ENCODE data around the gene TMEM107. TPM values are rescaled to one million over a fixed set of nuclear protein-coding genes. Genes with fewer than 3 reads are reported as not detected.

Gene TMEM107
- total RNA-seq, 1 donor, result 23.7 TPM

GRCh38 chr17:8160224-8160577, 16.0 kb downstream of the TMEM107 start:
- no peak overlapping the region for H3K4me3 ChIP-seq (ENCODE audit: low read depth, low read length)
- no peak for TF ChIP-seq CTCF (IDR thresholded peaks at IDR 0.05; ENCODE audit: insufficient read depth, low read depth, low read length)
- no peak for DNase-seq (ENCODE audit: low read depth)

- DNase-seq (ENCODE audit: low read depth), result no peak
- TF ChIP-seq CTCF (IDR thresholded peaks at IDR 0.05; ENCODE audit: insufficient read depth, low read depth, low read length), result no peak
- H3K4me3 ChIP-seq (ENCODE audit: low read depth, low read length), result no peak overlapping the region
Observed at GRCh38 chr17:8159459-8160223, 16.5 kb downstream of the TMEM107 start.

- TF ChIP-seq CTCF (IDR thresholded peaks at IDR 0.05; ENCODE audit: insufficient read depth, low read depth, low read length), result no peak
- no peak for DNase-seq (ENCODE audit: low read depth)
- H3K4me3 ChIP-seq (ENCODE audit: low read depth, low read length), result no peak overlapping the region
Observed at GRCh38 chr17:8159032-8159400, 17.2 kb downstream of the TMEM107 start.

GRCh38 chr17:8158267-8159031, 17.7 kb downstream of the TMEM107 start:
- DNase-seq (ENCODE audit: low read depth), result peak; percentile 93
- TF ChIP-seq CTCF (IDR thresholded peaks at IDR 0.05; ENCODE audit: insufficient read depth, low read depth, low read length), result peak; percentile 88
- H3K4me3 ChIP-seq (ENCODE audit: low read depth, low read length), result no peak overlapping the region

- DNase-seq (ENCODE audit: low read depth), result peak; percentile 100
- TF ChIP-seq CTCF (IDR thresholded peaks at IDR 0.05; ENCODE audit: insufficient read depth, low read depth, low read length), result peak; percentile 8
- peak overlapping the region; percentile 100 for H3K4me3 ChIP-seq (ENCODE audit: low read depth, low read length)
Observed at GRCh38 chr17:8156246-8156992, 19.8 kb downstream of the TMEM107 start.

- no peak for DNase-seq (ENCODE audit: low read depth)
- peak overlapping the region; percentile 100 for H3K4me3 ChIP-seq (ENCODE audit: low read depth, low read length)
- TF ChIP-seq CTCF (IDR thresholded peaks at IDR 0.05; ENCODE audit: insufficient read depth, low read depth, low read length), result no peak
Observed at GRCh38 chr17:8155996-8156245, 20.3 kb downstream of the TMEM107 start.
